ENCODE data around the gene PDIA5.
"Not testable (repeated sequence)": the region's sequence is repeated elsewhere in the genome, so short reads cannot be mapped to it uniquely, and the experiment has no call there.

The PDIA5 gene

GRCh38 chr3:123093696-123094095 is 26.9 kb downstream of the PDIA5 start:
- DNase-seq (ENCODE audit: low read depth): no peak

GRCh38 chr3:123094516-123095313 is 27.9 kb downstream of the PDIA5 start:
- no peak for DNase-seq (ENCODE audit: low read depth)

GRCh38 chr3:123096126-123096525 is 29.3 kb downstream of the PDIA5 start:
- DNase-seq (ENCODE audit: low read depth): no peak

GRCh38 chr3:123096731-123097130 is 29.9 kb downstream of the PDIA5 start:
- no peak for DNase-seq (ENCODE audit: low read depth)

GRCh38 chr3:123098426-123099330 is 31.9 kb downstream of the PDIA5 start:
- no peak for DNase-seq (ENCODE audit: low read depth)

GRCh38 chr3:123099331-123100192 is 32.7 kb downstream of the PDIA5 start:
- DNase-seq (ENCODE audit: low read depth): no peak

GRCh38 chr3:123100193-123100776 is 33.5 kb downstream of the PDIA5 start:
- no peak for DNase-seq (ENCODE audit: low read depth)

- DNase-seq (ENCODE audit: low read depth): no peak
These were observed 35.4 kb downstream of the PDIA5 start for GRCh38 chr3:123102249-123102648.

- no peak for DNase-seq (ENCODE audit: low read depth)
These were observed 36.0 kb downstream of the PDIA5 start for GRCh38 chr3:123102826-123103225.

GRCh38 chr3:123104550-123104949 is 37.7 kb downstream of the PDIA5 start:
- no peak for DNase-seq (ENCODE audit: low read depth)

- DNase-seq (ENCODE audit: low read depth): no peak
These were observed 38.7 kb downstream of the PDIA5 start for GRCh38 chr3:123105201-123106189.

GRCh38 chr3:123110282-123110975 is 43.6 kb downstream of the PDIA5 start:
- DNase-seq (ENCODE audit: low read depth): no peak

GRCh38 chr3:123110976-123111615 is 44.3 kb downstream of the PDIA5 start:
- DNase-seq (ENCODE audit: low read depth): no peak

GRCh38 chr3:123111640-123112039 is 44.8 kb downstream of the PDIA5 start:
- no peak for DNase-seq (ENCODE audit: low read depth)

- no peak for DNase-seq (ENCODE audit: low read depth)
These were observed 45.4 kb downstream of the PDIA5 start for GRCh38 chr3:123112232-123112631.

GRCh38 chr3:123112656-123113055 is 45.8 kb downstream of the PDIA5 start:
- not testable (repeated sequence) for DNase-seq (ENCODE audit: low read depth)

GRCh38 chr3:123113889-123114450 is 47.1 kb downstream of the PDIA5 start:
- peak; percentile 71 for DNase-seq (ENCODE audit: low read depth)

GRCh38 chr3:123116116-123116515 is 49.3 kb downstream of the PDIA5 start:
- no peak for DNase-seq (ENCODE audit: low read depth)

GRCh38 chr3:123119388-123119787 is 52.6 kb downstream of the PDIA5 start:
- DNase-seq (ENCODE audit: low read depth): no peak
